BJ (cell line): ENCODE measurements around the gene MAML2. TPM values are rescaled to one million over a fixed set of nuclear protein-coding genes. Genes with fewer than 3 reads are reported as not detected.

Experiments used
- CTCF ChIA-PET: fragments of 350-600 bp; formaldehyde crosslinking; extraction: SDS; loops from one replicate; lab custom pipeline; 2021; ENCODE audit warnings: antibody characterized with exemption, inconsistent platforms; lab: Yijun Ruan, JAX
- POLR2A ChIA-PET: fragments of 300-600 bp; sonication (Branson Sonifier 250); formaldehyde crosslinking; extraction: SDS; loops from one replicate; lab custom pipeline; 2021; ENCODE audit warnings: antibody characterized with exemption; lab: Charles Lee
- DNase-seq: peaks from one replicate; pipeline ENCODE4 v3.0.0-alpha.2; 2011; ENCODE audit warnings: low read depth
- H3K27me3 ChIP-seq: 2 replicates; pipeline ENCODE4 v1.6.0; 2011; ENCODE audit warnings: low read length; ENCODE audit not compliant: control insufficient read depth, insufficient read depth
- H3K36me3 ChIP-seq: 2 replicates; pipeline ENCODE4 v1.5.1; 2011; ENCODE audit warnings: low read length; ENCODE audit not compliant: control insufficient read depth, insufficient read depth
- H3K4me3 ChIP-seq: 2 replicates; pipeline ENCODE4 v1.5.1; 2011; ENCODE audit warnings: low read depth, mild to moderate bottlenecking, control low read depth, low read length
- polyA plus RNA-seq: library from polyadenylated mRNA; depleted of rRNA; stranded (reverse); fragments of >200 nt; gene quantifications from 2 replicates; pipeline ENCODE4 v1.2.3, GENCODE V29; 2011
- TF ChIP-seq, protein P1 (sequence below): IDR thresholded peaks from 2 replicates; pipeline ENCODE4 v1.5.1; 2011; ENCODE audit warnings: low read depth, mild to moderate bottlenecking, control low read depth, inconsistent platforms, low read length, moderate library complexity; ENCODE audit not compliant: insufficient read depth

MAML2 gene
- polyA plus RNA-seq, 1 experiment, result 22.0 TPM

- no peak for DNase-seq
- ChIA-PET CTCF (interaction anchor here (0.7 to 2.8 kb wide), 6 partner anchors 10 to 365 kb away, joined by 3 to 11 read pairs (median 4); partner anchors contain the start of gene MAML2), POLR2A (interaction anchor here (0.6 kb wide), 1 partner anchor 26 kb away, joined by 5 read pairs; no protein-coding TSS in a partner anchor)
- no peak overlapping the region for H3K4me3 ChIP-seq
- TF ChIP-seq, protein P1, sequence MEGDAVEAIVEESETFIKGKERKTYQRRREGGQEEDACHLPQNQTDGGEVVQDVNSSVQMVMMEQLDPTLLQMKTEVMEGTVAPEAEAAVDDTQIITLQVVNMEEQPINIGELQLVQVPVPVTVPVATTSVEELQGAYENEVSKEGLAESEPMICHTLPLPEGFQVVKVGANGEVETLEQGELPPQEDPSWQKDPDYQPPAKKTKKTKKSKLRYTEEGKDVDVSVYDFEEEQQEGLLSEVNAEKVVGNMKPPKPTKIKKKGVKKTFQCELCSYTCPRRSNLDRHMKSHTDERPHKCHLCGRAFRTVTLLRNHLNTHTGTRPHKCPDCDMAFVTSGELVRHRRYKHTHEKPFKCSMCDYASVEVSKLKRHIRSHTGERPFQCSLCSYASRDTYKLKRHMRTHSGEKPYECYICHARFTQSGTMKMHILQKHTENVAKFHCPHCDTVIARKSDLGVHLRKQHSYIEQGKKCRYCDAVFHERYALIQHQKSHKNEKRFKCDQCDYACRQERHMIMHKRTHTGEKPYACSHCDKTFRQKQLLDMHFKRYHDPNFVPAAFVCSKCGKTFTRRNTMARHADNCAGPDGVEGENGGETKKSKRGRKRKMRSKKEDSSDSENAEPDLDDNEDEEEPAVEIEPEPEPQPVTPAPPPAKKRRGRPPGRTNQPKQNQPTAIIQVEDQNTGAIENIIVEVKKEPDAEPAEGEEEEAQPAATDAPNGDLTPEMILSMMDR, result no peak
- H3K27me3 ChIP-seq, result no peaks in the 10 kb centered on the region
- H3K36me3 ChIP-seq, result no peaks in the 10 kb centered on the region
These were observed 128.3 kb downstream of the MAML2 start for GRCh38 chr11:96214777-96215109.

GRCh38 chr11:96213500-96213899 lies 129.5 kb downstream of the MAML2 start:
- TF ChIP-seq, protein P1, result no peak
- no peaks in the 10 kb centered on the region for H3K27me3 ChIP-seq
- no peak overlapping the region for H3K4me3 ChIP-seq
- no peaks in the 10 kb centered on the region for H3K36me3 ChIP-seq
- CTCF ChIA-PET, result interaction anchor here (1.4 to 2.8 kb wide), 3 partner anchors 11 to 130 kb away, joined by 3 to 11 read pairs (median 7); partner anchors contain the start of gene MAML2
- peak; percentile 59 for DNase-seq
- POLR2A ChIA-PET, result no interaction called here

DNA sequence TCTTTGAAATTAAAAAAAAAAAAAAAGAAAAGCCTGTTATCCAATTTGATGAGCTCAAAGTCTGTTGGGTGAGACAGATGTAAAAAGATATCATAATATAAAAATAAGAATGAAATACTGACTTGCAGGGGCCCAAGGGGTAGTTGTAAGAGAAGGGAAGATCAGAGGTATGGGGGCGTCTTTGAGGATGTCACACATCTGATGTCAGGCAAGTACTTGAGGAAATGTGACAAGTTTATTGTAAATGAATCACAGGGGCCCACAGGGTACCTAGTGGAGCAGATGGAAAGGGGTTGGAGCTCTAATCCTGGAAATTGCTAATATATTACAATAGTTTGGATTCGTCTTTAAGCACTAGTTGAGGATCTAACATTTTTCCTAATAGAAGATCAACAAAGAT lies 131.6 kb downstream of the MAML2 start:
- ChIA-PET CTCF (interaction anchor here (0.6 to 0.7 kb wide), 2 partner anchors 53 to 156 kb away, joined by 3 read pairs; no protein-coding TSS in a partner anchor), POLR2A (no interaction called here)
- no peak for DNase-seq
- TF ChIP-seq, protein P1, result no peak
- Histone ChIP-seq H3K36me3 (no peaks in the 10 kb centered on the region; the same call in 1 of the 2 replicates), H3K4me3 (no peak overlapping the region), H3K27me3 (no peaks in the 10 kb centered on the region)

GRCh38 chr11:96207459-96208449 lies 135.2 kb downstream of the MAML2 start:
- CTCF ChIA-PET, result interaction anchor here (0.9 kb wide), 1 partner anchor 28 kb away, joined by 3 read pairs; no protein-coding TSS in a partner anchor
- TF ChIP-seq, protein P1, result no peak
- H3K4me3 ChIP-seq, result no peak overlapping the region
- no peaks in the 10 kb centered on the region for H3K27me3 ChIP-seq
- H3K36me3 ChIP-seq, result no peaks in the 10 kb centered on the region; the same call in none of the 2 replicates
- no peak for DNase-seq
- POLR2A ChIA-PET, result interaction anchor here (0.6 kb wide), 1 partner anchor 27 kb away, joined by 3 read pairs; no protein-coding TSS in a partner anchor

- ChIA-PET POLR2A (no interaction called here), CTCF (no interaction called here)
- no peak for DNase-seq
- Histone ChIP-seq H3K36me3 (no peaks in the 10 kb centered on the region; the same call in none of the 2 replicates), H3K27me3 (no peaks in the 10 kb centered on the region), H3K4me3 (no peak overlapping the region)
- TF ChIP-seq, protein P1, result no peak
These were observed 136.0 kb downstream of the MAML2 start for GRCh38 chr11:96206955-96207354.
